NCI-H1694 (cell line): ENCODE data around the gene SLC26A1.

Source experiments
- DNase-seq: peaks from one replicate; lab custom pipeline; 2025; lab: John Stamatoyannopoulos, UW

SLC26A1 gene

DNA sequence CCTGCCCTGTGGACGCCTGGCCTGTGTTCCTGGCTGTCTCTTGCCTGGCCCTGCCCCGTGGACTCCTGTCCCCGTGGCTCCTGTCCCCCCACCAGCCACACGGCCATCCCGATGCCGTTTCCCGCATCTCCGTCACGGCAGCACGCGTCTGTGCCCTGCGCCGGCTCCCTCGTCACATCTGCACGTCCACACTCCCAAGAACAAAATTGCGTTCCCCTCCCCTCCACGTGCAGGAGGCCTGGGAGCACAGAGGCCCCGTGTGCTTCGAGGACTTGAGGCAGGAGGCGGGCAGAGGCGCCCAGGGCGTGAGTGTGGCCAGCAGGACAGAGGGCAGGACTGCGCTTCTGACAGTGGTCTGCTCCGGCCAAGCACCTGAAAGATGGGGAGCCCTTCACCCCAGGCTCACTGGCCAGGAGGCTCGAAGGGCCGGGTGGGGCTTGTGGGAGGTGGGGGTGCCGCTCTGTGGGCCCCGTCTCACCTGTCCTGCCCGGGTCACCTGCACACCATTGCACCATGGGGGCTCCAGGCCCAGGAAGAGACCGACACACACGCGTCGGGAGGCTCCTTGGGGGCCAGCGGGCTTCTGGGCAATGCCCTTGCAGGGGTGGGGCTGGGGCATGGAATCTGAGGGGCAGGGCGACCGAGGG, 35.5 kb upstream of the SLC26A1 start:
- no peak for DNase-seq

- DNase-seq: no peak
These were observed 34.7 kb upstream of the SLC26A1 start for GRCh38 chr4:1027915-1028238.

GRCh38 chr4:1027219-1027914, 34.2 kb upstream of the SLC26A1 start:
- no peak for DNase-seq

DNA sequence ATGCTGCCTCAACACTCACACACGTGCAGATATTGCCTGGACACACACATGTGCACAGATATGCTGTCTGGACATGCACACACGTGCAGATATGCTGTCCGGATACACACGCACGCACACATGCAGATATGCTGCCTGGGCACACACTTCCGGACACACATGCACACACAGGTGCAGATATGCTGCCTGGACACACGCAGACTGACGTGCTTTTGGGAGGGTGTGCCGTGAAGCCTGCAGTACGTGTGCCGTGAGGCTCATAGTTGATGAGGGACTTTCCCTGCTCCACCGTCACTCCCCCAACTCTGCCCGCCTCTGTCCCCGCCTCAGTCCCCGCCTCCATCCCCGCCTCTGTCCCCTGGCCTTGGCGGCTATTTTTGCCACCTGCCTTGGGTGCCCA, 32.9 kb upstream of the SLC26A1 start:
- DNase-seq: no peak

- no peak for DNase-seq
These were observed 31.8 kb upstream of the SLC26A1 start for GRCh38 chr4:1024882-1025545.

- DNase-seq: no peak
These were observed 30.9 kb upstream of the SLC26A1 start for GRCh38 chr4:1023895-1024740.

DNA sequence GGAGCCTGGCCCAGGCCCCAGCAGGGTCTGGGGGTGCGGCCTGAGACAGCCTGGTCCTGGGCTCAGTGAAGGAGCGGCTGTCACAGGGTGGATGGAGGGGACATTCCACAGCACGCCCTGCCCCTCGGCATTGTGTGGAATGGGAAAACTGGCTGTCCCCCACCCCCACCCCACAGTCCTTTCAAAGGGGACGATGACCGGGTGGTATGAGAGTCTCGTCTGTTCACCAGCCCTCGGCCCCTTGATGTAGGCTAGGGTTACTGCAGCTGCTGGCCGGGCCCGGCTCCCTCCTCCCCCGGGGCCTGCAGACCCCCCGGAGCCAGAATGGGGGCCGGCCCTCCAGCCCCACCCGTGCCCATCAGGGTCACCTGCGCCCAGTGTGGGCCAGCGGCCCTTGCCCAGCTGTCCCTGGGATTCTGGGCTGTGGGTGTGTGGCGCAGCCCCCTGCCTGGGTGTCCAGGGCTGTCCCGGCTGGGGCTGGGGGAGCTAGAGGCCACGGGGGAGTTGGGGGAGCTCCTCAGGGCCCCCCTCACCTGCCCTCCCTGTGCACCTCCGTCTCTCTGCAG, 30.0 kb upstream of the SLC26A1 start:
- DNase-seq: no peak

GRCh38 chr4:1022739-1023066, 29.5 kb upstream of the SLC26A1 start:
- DNase-seq: no peak

- DNase-seq: no peak
These were observed 29.0 kb upstream of the SLC26A1 start for GRCh38 chr4:1022051-1022738.

DNA sequence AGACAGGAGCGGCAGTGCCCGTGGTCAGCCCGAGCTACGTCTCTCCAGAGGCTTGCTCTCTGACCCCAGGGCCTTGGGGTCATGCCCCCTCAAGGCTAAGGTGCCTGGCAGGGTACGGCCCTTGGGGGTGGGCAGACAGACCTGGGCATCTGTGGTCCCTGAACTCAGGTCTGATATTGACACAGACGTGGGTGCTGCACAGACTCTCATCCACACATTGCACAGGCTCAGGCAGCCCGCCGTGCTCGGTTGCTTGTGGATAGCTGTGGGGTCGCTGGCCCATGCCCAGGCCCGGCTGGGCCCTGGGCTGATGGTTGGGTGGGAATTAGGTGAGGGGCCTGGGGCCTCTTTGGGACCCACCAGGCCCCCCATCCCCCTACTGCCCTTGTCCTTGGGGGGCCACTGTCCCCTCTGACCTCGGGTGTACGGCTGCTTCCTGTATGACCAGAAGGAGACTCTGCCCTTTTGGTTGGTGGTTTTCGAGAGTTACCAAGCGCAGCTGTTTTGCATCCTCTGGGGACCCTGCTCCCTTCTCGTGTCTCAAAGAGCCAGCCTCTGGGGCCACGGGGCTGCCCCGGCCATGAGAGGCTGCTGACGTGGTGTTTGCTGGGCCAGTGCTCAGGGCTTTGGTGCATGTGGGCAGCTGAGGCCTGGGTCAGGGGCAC, 28.3 kb upstream of the SLC26A1 start:
- no peak for DNase-seq

DNA sequence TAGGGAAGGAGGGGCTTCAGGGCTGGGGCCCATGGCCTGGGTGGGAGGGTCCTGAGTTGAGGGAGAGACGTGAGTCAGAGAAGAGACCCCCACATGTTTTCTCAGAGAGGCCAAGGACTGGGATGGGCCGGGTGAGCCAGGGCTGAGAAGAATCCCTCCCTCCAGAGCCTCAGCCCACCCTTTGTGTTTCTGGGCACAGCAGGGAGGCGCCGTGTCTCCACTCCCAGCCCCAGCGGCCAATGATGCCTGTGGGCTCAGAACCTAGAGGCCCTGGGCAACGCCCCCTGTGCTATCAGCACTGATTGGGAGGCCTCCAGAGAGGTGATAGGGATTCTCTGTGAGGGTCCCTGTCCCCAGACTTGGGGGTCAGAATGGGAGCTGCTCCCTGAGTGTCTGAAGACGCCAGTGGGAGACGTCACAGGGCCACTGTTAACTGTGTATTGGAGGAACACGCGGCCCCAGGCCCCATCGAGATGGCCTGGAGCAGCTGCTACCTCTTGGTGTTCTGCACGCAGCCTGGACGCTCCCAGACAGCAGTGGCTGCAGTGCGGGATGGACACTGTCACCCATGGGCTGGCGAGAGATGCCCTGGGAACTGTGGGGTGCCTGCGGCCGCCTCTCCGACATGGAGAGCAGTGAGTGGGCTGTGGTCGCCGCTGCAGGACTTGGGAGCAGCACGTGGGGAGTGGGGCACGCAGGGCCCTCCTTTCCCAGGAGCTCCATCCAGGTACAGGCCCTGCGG, 26.7 kb upstream of the SLC26A1 start:
- DNase-seq: no peak

GRCh38 chr4:1019320-1019719, 26.1 kb upstream of the SLC26A1 start:
- no peak for DNase-seq

DNA sequence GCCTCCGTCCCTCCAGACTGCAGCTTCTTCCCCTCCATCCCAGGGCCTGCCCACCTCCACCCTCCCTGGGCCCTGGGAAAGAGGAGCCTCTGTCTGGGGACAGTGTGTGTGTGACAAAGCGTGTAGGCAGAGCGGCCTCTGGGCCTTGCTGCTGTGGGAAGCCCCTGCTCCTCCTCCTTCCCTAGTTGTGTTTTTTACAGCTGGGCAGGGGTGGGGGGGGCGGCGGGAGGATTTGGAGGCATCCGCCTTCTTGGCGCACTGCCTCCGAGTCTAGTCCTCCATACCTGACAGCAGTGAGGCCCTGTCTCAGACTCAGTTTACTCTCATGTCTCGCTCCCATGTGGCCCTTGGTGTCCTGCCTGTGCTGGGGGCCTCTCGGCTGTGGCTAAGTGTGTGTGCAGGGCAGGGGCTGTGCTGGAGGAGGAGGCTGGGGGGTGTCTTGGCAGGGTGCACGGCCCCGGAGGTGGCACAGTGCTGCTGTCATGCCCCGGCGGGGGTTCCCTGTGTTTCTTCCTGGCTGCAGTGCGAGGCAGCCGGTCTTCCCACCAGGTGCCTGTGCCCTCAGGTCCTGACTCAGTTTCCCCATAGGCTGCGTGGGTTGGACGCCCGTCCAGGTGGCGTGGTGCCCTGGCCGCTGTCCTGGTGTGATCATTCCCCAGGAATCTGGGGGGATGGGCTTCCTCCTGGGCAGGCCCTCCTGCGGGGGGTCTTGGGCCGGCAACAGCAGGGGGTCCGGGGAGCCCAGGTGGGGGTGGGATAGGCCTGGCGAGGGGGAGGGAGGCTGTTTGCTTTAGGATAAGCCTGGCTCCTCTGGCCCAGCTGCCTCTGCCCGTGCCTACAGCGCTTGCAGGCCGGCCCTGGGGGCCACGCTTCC, 25.2 kb upstream of the SLC26A1 start:
- DNase-seq: no peak

DNA sequence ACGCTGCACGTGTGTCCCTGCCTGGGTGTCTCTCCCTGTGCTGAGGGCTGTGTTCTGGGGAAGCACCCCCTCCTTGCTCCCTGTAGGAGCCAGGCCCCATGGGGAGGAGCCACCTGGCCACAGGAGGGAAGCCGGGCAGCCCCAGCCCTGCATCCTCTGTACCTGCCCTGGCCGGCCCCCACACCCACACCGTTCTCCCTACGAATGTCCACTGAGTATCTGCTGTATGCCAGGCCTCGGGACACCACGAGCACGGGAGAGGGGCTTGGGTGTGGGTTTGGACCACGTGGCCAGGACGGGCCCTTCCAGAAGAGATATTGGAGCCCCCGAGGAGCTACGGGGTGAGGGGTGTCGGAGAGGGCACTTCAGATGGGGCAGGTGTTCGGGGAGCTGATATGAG, 24.5 kb upstream of the SLC26A1 start:
- DNase-seq: no peak

DNA sequence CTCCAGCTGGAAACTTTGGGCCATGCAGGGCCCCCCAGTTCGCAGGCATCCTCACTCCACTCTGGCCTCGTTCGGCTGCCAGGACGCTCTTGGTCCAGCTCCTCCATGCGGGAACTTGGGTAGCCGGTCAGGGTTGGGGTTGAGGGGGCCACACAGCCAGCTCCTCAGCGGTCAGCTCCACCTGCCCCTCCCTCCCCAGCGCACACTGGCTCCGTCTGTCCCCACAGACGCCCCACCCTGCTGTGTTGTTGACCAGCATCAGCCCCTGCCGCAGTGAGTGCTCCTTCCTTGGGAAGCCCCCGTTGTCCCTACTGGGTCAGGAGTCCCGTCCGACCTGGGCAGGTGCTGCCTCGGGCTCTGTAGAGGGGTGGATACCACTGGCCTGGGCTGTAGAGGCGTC, 24.0 kb upstream of the SLC26A1 start:
- DNase-seq: no peak

- no peak for DNase-seq
These were observed 22.5 kb upstream of the SLC26A1 start for GRCh38 chr4:1015746-1016145.

DNA sequence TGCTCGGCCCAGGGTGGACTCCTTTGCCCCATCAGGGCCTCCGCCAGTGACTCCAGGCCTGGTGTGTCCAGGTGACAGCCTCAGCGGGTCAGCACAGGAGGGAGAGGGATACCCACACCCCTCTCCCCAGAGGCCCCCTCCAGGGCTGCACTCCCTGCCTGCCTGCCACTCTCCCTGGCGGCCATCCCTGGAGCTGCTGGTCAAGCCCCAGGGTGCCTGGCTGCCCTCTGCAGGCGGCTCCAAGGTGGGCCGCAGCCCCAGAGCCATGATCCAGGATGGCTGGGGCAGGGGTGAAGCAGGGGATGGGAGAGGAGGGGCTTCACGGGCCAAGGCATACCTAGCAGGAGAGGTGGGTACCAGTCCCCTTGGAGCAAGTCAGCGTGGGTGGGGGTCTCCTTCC, 22.0 kb upstream of the SLC26A1 start:
- no peak for DNase-seq

DNA sequence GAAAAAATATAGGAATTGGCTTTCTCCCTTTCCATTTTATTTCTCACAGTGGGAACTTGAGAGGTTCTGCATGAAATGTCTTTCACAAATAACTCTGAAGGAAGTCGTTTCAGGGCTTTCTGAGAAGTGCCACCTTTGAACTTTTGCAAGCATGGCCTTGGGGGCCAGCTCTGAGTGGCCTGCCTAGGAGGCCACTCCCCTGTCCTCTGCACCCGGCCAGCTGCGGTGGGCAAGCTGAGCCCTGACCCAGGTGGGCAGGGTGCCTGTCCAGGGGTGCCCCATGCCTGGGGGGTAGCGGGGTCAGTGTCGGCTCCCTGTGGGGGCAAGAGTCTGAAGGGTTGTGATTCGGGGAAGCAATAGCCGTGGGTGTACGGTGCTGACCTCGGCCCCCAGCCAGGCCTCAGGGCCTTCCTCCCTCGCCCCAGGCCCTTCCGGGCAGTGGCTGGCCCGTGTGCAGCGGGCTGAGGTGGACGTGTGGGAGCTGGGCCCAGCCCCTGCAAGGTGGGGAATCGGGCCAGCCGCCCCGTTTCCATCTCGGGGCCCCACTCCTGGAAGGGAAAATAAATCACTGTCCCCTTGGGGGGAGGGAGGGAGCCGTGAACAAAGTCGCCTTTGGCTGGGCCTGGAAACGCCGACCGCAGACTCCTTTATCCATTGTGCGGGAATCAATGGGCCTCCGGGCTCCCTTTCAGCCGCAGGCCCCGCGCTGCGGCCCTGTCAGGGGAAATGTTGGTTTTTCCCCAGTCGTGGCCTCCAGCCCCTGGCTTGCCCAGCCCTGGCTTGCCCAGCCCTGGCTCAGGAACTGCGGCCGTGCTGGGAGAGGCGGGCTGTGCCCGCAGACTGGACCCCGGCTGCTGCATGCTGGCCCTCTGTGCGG, 21.3 kb upstream of the SLC26A1 start:
- DNase-seq: no peak
